Brain pericyte (primary cell): ENCODE results near the gene GAL3ST2.
"Not testable (repeated sequence)": the region's sequence is repeated elsewhere in the genome, so short reads cannot be mapped to it uniquely, and the experiment has no call there.

Experiments
- DNase-seq: peaks from one replicate; pipeline ENCODE4 v3.0.0-alpha.2; 2012; ENCODE audit warnings: low read depth, low spot score

The GAL3ST2 gene

GRCh38 chr2:241768850-241769249, 7.8 kb upstream of the GAL3ST2 start:
- DNase-seq = no peak

DNA sequence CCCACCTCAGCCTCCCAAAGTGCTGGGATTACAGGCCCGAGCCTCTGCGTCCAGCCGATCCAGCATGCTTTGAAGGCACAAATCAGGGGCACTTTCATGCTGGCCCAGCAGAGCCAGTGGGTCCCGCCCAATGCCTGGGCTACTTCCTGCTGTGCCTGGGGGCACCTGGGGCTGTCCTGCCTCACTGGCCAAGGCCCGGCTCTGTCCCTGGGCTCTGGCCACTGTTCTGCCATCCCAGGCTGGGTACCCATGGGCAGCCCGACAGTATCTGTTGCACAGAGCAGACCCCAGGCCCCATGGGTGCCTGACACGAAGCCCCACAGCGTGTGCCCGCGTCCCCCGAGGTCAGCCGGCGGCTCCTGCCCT, 6.8 kb upstream of the GAL3ST2 start:
- DNase-seq = no peak

DNA sequence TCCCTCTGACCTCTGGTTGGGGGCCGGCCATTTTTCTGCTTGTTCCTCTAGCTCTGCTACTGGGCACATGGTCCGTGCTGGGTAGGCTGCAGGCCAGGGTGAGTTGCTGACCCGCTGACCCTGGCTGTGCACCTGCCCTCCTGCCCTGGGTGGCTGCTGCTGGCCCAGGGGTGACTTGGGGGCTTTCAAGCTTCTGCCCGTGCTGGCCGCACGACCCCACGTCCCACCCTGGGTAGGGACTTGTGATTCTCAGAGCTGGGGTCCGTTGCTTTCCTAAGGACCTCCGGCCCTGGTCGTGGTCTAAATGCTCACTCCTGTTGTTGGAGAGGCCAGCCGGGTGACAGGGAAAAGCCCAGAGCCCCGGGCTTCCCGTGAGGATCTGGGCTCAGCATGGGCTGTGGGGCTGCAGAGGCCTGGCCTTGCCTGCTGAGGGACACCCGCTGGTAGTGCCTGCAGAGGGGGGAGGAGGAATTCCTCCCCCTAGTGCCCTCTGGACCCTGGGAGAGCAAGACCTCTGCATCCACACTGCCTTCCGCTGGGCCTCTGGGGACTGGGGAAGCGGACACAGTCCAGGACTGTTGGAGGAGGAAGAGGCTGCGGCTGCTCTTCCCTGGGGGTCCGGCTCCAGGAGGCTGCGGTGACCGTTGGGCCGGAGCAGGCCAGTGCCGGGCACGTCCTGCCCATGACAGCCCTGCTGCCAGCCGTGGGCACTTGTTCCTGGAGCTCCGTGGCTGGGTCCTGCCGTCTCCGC, 6.3 kb upstream of the GAL3ST2 start:
- no peak for DNase-seq

DNA sequence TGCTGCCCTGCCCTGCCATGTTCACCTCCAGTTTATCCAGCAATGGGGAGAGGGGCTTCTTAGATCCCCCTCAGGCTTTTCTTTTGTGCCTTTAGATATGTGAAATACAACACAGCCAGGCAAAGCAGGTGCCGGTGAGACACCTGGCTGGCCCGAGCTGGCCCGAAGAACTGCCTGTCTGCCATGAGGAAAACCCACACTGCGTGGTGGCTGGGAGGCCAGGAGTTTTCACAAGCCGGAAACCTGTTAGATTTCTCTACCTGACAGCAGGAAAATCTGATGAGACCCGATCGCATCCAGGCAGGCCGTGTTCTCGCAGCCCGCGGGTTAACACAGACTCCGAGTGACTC, 5.7 kb upstream of the GAL3ST2 start:
- DNase-seq = no peak

- DNase-seq = no peak
These were observed 5.1 kb upstream of the GAL3ST2 start for GRCh38 chr2:241771286-241772062.

GRCh38 chr2:241772063-241772499, 4.5 kb upstream of the GAL3ST2 start:
- DNase-seq = no peak

DNA sequence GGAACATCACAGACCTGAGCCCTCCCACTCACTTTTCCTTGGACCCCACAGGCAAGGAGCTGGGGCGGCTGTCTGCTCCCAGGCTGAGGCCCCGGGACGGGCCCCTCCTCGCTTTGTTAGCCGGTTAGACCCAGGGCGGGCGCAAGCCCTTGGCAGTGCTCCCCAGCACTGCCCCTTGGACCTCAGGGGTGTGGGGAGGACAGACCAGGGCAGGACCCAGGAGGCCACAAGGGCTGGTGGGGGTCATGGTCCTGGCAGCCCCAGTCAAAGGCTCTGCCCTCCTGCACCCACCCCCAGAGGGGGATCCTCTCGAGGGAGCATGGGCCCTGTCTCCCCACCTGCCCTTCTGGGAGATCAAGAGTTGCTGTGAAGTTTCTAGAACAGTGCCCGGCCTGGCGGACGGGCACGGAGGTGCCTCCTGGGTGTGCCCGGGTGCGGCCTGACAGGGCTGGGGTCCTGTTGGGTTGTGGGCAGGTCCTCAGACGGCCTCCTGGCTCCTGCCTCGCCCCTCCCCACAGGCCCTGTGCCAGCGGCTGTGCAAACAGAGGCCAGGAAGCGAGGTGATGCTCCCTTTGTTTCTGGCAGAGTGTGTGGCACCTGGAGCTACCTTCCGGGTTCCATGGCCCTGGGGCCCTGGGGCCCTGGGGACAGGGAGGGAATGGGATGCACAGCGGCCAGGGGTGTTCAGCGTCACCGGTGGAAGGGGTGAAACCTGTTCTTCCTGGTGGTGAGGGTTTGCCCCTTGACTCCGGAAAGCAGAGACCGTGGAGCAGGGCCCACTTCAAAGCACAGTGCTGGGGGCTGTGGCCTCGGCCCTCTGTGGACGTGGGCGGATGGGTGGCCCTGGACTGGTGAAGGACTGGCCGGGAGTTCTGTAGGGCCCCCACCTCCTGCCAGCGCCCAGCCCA, 2.9 kb upstream of the GAL3ST2 start:
- DNase-seq = no peak

DNA sequence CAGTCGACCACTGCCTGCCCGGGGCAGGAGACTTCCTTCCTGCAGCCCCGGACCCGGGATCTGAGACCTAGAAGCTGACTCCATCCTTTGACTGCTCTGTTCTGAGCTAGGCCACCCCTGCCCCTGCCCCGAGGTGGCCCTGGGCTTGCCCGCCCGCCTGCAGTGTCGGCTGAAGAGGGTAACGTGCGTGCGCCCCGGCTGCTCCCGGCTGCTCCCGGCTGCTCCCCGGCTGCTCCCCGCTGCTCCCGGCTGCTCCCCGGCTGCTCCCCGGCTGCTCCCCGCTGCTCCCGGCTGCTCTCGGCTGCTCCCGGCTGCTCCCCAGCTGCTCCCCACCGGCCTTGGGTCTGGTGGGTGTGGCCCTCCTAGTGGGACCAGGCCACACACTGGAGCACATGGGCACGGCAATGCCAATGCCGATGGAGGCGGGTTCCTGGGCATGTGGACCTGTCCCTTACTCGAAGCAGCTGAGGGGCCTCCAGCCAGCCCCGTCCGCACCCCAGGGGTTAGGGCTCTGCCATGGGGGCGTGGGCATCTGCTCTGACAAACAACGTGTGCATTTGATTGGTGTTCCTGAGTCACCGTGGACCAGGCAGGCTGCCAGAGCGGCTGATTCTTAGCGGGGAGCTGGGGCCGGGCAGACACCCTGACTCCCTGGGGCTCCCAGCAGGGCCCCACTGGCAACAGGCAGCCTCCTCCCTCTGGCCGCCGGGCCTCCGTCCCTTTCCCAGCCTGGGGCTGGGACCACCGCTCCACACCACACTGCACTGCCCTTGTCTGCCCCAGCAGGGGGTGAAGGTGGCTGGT, 2.0 kb upstream of the GAL3ST2 start:
- no peak for DNase-seq

- DNase-seq = no peak
These were observed 1.1 kb upstream of the GAL3ST2 start for GRCh38 chr2:241775223-241776177.

DNA sequence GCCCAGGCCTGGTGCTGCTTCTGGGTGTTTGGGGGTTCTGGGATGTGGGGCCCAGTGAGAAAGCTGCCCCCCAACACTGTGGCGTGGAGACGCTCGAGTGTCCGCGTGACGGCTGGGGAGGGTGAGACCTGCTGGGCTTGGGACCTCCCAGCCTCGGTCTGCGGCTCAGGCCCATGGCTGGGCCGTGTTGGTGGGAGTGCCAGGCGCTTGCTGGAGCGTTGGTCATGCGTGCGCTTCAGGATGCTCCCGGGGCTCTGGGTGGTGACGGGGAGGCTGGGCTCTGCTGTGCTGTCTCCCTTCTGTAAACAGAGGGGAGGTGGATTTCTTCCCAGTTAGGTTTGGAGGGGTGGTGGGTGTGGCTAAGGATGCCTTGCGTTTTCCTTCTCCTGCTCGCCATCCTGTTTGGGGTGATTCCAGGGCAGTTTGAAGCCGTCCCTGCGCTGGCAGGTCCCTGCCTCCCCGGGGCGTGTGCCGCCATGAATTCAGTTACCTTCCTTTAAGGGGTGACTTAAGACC, 606 bp downstream of the GAL3ST2 start:
- DNase-seq = no peak

GRCh38 chr2:241777686-241778627, 1.3 kb downstream of the GAL3ST2 start:
- no peak for DNase-seq

GRCh38 chr2:241780939-241781569, 4.4 kb downstream of the GAL3ST2 start:
- no peak for DNase-seq

DNA sequence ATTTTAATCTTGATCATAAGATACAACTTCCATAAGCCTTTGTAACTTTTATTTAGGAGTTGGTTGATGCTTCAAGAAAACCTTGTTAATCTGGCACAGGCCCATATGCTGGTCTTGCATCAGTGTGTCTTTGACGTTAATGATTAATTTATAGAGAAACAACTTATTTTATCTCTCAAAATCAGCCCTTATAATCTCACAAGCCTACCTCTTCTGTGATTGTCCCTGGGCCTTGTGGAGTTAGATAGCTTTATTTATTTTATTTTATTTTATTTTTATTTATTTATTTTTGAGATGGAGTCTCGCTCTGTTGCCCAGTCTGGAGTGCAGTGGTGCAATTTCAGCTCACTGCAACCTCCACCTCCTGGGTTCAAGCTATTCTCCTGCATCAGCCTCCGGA, 5.4 kb downstream of the GAL3ST2 start:
- DNase-seq = not testable (repeated sequence)

DNA sequence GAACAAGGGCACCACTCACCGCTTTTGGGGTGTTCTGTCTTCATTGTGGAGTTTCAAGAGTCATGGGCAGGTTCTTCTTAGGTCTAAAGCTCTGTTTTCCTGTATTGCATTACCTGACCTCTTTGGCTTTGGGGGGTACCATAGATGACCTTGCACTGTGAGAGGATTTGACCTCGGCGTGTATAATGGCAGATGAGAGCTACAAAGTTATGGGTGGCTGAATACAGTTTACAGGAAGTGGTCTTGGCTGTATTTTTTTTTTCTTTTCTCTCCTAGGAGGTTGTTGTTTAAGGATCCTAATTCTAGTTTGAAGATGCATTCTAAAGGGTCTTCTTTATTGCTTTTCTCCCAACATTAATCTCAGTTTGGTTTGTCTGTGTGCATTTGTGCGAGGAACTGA, 11.5 kb downstream of the GAL3ST2 start:
- no peak for DNase-seq

DNA sequence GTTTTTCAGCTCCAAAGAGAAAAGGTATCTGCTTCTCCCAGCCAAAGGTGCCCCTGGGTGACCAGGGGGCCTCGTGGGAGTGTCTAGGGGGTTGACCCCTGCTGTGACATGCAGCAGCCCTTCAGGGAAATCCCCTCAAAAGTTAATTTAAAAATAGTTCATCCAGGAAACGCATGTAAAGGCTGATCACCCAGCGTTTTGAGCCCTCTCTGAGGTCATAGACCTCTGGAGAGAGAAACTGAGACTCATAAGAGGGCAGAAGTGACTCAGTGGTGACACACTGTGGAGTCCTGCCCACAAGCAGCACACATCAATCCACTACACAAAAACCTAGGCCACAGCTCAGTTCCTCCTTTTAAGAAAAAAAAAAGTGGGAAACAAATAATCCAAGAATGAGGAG, 11.9 kb downstream of the GAL3ST2 start:
- DNase-seq = no peak

GRCh38 chr2:241791385-241791784, 14.8 kb downstream of the GAL3ST2 start:
- DNase-seq = not testable (repeated sequence)

- no peak for DNase-seq
These were observed 16.8 kb downstream of the GAL3ST2 start for GRCh38 chr2:241793385-241793784.

- DNase-seq = no peak
These were observed 17.7 kb downstream of the GAL3ST2 start for GRCh38 chr2:241794250-241794823.
